Medulla oblongata (tissue), 1 donor: ENCODE results near the gene TOLLIP.
"Not testable (repeated sequence)": the region's sequence is repeated elsewhere in the genome, so short reads cannot be mapped to it uniquely, and the experiment has no call there.

Source experiments
- DNase-seq: peaks from one replicate; pipeline ENCODE4 v3.0.0-alpha.2; 2015; ENCODE audit errors: extremely low spot score

TOLLIP gene

DNA sequence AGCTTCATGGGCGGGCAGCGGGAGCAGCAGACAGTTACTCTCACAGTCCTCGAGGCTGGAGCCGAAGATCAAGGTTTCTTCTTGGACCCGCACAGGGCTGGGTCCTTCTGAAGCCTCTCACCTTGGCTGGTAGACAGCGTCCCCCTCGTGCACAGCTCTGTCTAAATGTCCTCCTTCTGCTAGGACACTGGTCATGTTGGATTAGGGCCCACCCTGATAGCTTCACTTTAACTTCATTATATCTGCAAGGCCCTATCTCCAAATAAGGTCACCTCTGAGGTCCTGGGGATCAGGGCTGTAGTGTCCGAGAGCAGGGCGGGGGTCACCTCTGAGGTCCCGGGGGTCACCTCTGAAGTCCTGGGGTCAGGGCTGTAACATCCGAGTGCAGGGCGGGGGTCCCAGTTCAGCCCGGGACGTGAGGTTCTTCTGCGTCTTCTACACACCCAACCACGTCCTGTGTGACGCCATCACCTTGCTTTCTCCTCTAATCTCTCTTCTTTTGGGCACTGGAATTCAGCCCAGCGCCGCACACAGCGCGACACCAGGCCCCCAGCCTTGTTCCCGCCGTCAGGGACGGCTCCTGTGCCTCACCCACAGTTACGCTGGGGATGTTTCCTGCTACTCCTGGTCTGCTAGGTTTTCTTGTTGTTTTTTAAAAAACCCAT, 34.1 kb upstream of the TOLLIP start:
- no peak for DNase-seq

DNA sequence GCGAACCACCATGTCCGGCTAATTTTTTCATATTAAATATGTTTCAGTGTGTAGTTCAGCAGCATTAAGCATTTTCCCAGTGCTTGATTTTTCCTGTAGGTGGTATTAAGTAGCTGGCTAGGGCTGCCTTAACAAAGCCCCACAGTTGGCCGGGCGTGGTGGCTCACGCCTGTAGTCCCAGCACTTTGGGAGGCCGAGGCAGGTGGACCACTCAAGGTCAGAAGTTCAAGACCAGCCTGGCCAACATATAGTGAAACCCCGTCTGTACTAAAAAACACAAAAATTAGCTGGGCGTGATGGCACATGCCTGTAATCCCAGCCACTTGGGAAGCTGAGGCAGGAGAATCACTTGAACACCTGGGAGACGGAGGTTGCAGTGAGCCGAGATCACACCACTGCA, 33.5 kb upstream of the TOLLIP start:
- DNase-seq = no peak

DNA sequence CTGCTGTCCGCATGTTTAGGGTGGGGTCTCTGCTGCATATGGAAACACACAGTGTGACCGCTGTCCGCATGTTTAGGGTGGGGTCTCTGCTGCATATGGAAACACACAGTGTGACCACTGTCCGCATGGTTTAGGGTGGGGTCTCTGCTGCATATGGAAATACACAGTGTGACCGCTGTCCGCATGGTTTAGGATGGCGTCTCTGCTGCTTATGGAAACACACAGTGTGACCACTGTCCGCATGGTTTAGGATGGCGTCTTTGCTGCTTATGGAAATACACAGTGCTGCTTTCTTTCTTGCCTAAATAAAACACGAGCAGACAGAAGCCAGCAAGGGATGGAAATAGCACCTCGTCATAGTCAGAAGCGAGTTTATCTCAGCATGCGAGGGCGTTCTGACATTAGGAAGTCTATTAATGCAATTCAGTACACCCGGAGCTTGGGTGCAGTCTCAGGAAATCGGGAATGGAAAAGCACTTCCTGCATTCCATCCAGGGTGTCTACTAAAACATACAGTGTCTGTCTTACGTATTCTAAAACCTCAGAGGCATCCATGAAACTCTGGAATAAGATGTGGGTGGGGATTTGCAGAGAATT, 32.6 kb upstream of the TOLLIP start:
- DNase-seq = no peak

DNA sequence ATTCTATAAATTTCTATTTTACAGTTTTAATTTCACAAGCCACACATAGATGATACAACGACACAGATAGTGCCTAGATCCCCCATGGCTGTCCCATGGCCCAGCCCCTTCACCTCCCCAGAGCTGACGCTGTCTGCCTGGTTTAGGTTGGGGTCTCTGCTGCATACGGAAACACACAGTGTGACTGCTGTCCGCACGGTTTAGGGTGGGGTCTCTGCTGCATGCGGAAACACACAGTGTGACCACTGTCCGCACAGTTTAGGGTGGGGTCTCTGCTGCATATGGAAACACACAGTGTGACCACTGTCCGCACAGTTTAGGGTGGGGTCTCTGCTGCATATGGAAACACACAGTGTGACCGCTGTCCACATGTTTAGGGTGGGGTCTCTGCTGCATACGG, 31.8 kb upstream of the TOLLIP start:
- not testable (repeated sequence) for DNase-seq

DNA sequence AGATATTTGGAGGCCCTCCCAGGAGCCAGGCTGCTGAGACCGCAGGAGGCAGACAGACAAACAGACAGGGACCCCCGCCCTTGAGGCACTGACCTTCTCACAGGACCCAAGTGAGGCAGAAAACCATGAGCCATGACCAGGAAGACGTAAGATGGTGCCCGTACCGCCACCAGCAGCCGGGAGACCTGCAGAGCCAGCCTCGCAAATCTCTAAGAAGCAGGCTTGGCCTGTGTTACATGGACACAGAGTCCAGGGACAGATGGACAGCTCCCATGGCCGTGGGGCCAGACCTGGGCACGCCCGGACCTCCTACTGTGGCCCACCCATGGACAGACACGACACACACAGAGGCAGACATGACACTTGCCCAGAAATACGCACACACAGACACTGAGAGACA, 30.7 kb upstream of the TOLLIP start:
- no peak for DNase-seq

DNA sequence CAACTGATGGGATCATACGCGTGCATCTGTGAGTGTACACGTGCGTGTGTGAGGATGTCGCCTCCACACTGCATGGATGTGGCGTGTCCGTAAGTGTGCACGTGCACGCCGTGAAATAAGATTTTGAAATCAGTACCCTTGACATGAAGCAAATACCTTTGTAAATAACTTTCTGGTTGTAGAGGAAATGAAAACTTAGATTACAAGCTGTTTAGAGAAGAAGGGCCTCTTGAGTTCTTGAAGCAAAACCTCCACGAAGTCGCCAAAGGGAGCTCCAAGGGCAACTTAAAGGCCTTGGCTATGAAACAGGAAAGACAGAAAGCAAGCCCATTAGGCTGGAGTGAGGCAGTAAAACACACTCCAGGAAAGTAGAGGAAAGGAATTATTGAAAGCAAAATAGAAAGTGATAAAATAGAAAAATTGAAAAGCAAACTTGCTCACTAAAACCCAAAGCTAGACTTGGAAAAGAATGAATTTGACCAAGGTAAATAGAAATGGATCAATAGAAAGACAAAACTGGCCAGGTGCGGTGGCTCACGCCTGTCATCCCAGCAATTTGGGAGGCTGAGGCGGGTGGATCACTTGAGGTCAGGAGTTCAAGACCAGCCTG, 29.7 kb upstream of the TOLLIP start:
- DNase-seq = no peak

DNA sequence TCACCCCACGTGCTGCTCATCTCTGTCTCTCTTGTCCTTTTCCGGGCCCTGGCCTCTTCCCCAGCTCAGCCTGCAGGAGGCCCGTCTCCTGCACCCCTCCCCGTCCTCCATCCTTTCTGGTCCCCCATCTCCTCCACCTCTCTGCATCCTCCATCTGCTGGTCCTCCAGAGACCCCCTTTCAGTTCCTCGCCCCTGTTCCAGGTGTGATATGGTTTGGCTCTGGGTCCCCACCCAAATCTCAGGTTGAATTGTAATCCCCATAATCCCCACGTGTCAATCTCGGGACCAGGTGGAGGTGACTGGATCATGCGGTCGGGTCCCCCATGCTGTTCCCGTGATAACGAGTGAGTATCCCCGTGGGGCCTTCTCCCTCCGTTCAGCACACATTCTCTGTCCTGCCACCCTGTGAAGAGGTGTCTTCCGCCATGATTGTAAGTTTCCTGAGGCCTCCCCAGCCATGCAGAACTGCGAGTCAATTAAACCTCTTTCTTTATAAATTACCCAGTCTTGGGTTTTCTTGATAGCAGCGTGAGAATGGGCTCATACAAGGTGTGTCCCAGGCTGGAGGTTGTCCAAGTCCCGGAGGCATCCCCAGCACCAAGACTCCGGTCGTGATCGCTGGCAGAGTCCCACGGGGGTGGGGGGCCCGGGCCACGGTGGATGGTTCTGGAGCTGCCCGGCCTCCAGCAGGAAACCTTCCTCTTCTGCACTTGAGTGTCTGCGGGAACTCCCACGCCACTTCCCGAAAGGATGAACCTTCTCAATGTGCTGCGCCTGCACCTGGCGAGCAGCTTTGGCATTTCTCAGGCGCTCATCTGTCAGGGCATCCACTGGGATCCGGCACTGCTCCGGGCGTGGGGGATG, 29.0 kb upstream of the TOLLIP start:
- no peak for DNase-seq

DNA sequence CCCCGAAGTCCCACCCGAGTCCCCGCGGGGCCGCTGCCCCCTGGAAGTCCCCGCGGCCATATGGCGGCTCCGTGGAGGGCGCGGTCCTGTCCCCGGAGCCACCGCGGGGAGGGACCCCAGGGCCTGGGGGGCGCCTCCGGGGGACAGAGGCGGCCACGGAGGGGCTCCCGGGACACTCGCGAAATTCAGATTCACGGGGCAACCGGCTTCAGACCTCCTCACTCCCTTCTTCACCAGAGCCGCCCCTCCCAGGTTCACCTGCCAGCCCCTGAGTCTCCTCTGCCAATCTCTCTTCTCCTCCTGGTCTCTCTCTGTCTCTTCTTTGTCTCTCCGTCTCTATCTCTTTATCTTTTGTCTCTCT, 28.2 kb upstream of the TOLLIP start:
- DNase-seq = no peak

DNA sequence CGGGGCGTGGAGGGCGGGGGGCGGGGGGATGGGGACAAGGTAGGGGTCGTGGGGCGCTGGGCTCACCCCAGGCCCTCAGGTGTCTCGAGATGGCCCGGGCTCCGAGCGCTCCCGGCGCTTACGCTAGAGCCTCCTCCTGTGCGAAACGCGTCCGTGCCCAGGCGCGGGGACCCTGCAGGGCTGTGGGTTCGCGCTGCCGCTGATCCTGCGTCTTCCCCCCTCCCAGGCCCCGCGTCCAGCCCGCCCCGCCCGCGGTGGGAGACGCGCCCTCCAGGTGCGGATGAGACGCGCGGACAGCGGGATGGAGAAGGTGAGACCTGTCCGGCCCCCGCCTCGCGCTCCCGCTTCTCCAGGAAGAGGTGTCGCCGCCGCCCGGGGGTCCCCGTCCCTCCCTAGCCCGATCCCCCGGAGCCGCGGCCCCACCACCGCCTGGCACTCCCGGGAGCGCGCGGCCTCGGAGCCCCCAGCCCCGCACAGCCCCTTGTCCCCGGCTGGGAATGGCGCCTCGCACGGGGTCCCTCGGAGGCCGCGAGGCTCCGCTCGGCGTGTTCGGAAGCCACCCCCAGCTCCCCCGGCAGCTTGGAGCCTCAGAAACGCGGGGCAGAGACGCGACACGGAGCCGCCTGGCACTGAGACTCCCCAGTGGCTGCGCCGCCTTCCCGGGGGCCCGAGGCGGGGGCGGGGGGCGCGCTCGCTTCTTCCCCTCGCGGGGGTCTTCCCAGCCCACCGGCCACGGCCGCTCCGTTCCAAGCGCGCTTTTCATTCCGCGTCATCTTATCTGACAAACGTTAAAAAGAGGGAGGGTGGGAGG, 27.6 kb upstream of the TOLLIP start:
- no peak for DNase-seq

DNA sequence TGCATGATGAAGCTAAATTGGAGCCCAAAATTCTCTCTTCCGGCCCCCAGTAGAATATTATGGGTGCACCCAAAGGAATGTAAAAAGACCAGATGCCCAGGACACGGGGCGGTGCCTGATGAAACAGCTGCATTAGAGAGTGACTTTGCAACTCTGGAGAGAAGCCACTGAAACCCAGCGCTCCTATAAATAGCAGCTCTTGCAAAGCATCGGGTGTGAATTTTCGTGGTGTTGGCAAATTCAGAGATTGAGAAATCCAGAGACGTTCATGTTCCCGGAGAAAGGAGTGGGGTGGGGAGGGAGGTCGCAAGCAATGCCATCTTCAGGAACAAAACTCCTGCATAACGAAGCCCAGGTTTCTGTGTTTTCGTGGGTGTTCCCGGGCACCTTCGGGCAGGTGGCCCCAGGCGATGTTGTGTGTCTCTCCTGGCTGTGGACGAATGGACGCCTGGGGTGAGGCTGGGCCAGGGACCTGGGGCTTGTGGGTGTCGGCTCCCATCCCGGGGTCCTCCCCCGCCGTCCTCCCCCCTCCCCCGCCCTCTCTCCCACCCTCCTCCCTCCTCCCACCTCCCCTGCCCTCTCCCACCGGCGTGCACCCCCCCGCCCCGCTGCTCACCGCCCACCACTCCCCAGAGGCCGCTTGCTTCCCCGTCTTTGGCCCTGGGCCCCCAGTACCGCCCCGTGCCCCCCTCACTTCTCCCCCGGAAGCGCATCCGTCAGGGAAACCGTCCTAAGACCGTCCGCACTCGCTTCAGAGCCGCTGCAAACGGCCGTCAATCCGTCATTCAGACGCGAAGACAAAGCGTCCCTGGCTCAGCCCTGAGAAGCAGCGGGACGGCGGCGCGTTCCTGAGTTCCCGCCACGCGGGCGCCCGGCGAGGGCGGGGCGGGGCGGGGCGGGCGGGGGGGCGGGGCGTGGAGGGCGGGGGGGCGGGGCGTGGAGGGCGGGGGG, 26.7 kb upstream of the TOLLIP start:
- DNase-seq = peak; percentile 73

DNA sequence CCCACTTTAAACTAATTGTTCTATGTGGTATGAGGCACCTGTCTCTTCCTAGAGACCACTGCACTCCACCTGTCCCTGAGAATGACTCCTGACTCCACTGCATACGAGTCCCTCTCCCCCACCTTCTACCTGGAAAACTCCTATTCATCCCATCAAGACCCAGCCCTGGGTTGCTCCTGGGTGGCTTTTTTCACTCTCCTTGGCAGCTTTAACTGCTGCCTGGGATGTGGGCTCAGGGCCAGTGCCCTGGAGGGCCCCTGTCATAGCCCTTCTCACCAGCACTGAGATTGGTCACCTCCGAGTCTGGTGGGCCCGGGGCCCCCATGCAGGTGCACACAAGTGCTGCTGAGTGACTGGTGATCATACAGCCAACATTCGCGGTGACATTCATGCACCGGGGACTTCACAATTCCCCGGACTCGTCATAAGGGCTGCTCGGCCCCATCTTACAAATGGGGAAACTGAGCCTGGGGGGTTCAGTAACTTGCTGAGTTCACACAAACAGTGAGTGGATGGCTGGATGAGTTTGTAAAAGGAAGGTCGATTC, 25.9 kb upstream of the TOLLIP start:
- no peak for DNase-seq

DNA sequence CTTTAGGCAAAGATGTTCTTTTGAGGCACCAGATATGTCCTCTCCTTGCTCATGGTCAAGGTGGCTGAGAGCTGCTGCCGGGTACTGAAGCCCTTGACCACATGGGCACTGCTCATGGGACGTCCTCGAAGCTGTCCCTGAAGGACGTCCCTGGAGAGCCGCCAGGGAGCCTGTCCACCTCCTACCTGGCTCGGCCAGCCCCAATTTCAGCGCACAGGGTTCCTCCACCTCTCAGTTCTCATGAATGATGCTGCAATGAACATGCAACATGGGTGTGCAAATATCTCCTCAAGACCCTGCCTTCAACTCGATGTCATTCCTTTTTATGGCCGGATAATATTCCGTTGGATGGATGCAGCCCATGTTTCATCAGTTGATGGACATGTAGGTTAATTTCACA, 24.4 kb upstream of the TOLLIP start:
- no peak for DNase-seq

DNA sequence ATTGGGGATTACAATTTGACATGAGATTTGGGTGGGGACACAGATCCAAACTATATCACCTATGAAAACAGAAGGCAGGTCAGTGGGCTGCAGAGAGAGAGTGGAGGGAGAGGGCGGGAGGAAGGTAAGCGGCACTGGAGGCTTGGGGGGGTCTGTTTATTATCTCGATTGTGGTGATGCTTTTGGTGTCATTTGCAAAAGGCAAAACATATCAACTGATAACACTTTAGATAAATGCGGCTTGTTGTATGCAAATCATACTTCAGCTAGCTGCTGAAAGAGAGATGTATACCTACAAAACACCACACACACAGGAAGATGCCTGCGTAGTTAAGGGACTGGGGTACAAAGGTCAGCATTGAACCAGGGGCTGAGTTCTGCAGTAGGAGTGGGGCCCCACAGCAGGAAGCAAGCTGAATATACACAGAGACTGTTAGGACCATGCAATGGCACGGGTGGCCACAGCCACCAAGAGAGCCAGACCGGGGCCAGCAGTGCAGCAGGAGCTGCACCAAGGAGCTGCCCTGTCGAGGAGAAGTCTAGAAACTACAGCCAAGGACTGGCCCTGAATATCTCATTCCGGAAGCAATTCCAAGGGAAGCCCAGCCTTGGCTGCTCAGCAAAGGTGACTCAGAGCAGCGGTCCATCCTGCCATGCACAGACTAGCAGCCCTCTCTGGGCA, 23.8 kb upstream of the TOLLIP start:
- DNase-seq = no peak

DNA sequence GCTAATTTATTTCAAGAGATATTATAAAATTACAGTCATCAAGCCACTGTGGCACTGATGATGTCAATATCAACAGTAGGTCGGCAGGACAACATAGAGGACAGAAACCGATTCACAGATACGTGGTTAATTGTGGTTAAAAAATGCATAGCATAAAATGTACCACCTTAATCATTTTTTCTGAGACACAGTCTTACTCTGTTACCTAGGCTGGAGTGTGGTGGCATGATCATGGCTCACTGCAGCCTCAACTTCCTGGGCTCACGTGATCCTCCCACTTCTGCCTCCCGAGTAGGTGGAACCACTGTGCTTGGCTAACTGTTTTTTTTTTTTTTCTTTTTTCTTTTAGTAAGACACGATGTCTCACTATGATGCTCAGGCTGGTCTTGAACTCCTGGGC, 21.0 kb upstream of the TOLLIP start:
- no peak for DNase-seq

DNA sequence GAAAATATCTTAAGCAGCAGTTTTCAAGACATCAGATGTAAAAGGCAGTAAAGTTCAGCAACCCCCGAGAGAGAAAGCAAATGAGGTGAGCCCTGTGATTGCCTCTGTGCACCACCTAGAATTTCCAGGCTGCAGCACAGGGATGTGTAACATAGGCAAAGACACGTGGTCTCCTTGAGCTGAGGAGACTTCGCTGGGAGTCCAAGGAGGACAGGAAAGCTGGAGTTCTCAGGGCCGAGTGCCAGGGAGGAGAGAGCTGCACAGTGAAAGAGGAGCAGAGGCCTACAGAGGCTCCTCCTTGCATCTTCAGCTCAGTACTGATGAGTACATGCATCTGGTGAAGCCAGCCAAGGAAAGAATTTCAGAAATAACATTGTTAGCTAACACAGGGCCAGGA, 17.6 kb upstream of the TOLLIP start:
- DNase-seq = no peak

DNA sequence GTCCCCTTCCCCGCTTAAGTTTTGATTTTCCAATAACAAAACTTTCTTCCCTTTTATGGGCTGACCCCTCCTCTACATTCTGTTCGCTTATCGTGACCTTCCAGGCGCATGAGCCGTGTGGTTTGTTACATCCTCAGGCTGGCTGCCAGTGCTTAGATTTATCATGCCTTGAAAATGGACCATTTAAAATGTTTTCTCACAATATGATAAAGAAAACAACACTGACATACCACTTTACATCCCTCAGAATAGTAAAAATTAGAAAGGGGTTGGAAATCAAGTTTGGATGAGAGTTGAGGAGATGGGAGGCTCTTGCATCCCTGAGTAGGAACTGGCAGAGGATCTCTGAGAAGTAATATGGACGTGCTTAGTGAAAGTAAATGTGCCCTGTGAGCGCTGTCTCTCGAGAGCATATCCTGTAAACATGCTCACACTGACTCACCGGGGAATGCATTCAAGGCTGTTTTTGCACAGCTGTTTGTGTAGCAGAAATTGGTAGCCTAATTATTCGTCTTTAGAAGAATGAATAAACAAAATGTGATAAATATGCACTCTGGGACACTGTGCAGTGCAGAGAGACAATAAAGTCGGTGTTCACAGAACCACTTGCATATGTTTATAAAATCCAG, 17.1 kb upstream of the TOLLIP start:
- DNase-seq = no peak

DNA sequence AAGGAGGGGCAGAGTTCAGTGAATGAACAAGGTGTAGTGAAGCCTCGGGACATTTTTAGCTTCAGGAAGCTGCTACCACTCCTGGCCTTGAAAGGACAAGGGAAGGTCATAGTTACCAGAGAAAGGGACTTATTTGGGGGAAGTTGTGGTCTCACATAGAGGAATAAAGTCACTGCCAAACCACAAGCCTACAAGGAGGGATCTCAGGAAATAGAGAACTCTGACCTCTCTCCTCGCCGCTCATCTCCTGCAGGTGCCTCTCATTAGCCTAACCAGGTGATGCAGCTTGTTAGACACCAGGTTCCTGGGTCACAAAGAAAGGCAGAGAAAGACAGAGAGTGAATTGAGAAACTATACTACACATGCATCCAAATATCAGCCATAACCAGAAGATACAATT, 14.3 kb upstream of the TOLLIP start:
- no peak for DNase-seq

DNA sequence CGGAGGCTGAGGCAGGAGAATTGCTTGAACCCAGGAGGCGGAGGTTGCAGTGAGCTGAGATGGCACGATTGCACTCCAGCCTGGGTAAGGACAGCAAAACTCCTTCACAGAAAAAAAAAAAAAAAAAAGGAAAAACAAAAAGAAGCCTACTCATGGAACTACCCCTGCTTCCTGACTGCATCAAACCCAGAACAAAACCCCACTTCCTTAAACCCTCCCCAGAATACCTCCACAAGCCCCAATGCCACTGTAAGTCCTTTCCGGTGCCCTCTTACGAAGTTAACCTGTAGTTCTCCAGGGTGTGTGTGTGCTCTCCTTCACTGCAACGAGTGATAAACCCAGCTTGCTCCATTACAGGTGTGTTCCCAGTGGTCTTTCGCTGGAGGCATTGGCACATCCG, 8.6 kb upstream of the TOLLIP start:
- no peak for DNase-seq

DNA sequence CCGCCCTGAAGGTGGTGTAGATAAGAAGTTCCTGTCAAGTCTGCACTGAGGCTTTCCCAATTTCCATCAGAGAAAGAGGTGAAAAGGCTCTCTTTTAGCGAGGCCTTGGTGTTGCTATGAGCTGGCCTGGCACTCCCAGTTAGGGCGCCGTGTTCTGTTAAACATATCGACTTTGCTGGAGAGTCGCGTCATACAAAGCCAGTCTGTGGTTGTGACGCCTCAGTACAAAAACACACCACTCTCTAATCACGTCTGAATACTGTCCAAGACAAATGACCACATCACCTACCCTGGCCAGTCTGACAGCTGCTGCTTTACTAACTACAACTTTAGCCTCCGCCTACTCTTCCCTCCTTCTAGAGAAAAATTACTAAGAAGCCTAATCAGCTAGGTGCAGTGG, 8.0 kb upstream of the TOLLIP start:
- no peak for DNase-seq
